Spleen (tissue), 11 donors: Measurements from ENCODE around the gene SFXN3. TPM values are rescaled to one million over a fixed set of nuclear protein-coding genes. Genes with fewer than 3 reads are reported as not detected.

Source experiments
- DNase-seq: peaks from one replicate; pipeline ENCODE4 v3.0.0-alpha.2; 2020
- H3K27ac ChIP-seq, 8 donors: fragments of 200-600 bp; sonication (generic) in 7 of 8; 1 replicate in 4 of 8; 2 replicates in 4 of 8; pipeline versions ENCODE4 v1.5.0 to v1.8.0; 2016 to 2021; ENCODE audit warnings: inconsistent platforms in 4 of 8, mild to moderate bottlenecking in 4 of 8, moderate library complexity in 1 of 8
- H3K27me3 ChIP-seq, 7 donors: fragments of 200-600 bp; sonication (generic) in 6 of 7; replicated peaks in 1 of 7; 1 replicate in 4 of 7; 2 replicates in 3 of 7; pipeline versions ENCODE4 v1.5.0 to v1.8.0; 2016 to 2021; ENCODE audit warnings: inconsistent platforms in 3 of 7, mild to moderate bottlenecking in 1 of 7
- H3K36me3 ChIP-seq, 6 donors: fragments of 200-600 bp; sonication (generic) in 5 of 6; 1 replicate in 4 of 6; 2 replicates in 2 of 6; pipeline versions ENCODE4 v1.5.0 to v1.8.0; 2016 to 2021; ENCODE audit warnings: inconsistent platforms in 2 of 6
- H3K4me1 ChIP-seq, 6 donors: fragments of 200-600 bp; sonication (generic) in 5 of 6; 1 replicate in 3 of 6; 2 replicates in 3 of 6; pipeline versions ENCODE4 v1.5.0 to v1.8.0; 2016 to 2021; ENCODE audit warnings: inconsistent platforms in 3 of 6
- H3K4me3 ChIP-seq, 8 donors: fragments of 200-600 bp; sonication (generic) in 7 of 8; 1 replicate in 4 of 8; 2 replicates in 4 of 8; pipeline versions ENCODE4 v1.5.0 to v1.8.0; 2016 to 2021; ENCODE audit warnings: inconsistent platforms in 4 of 8, mild to moderate bottlenecking in 4 of 8, moderate library complexity in 2 of 8
- H3K9me3 ChIP-seq, 8 donors: fragments of 200-600 bp; sonication (generic) in 7 of 8; 1 replicate in 4 of 8; 2 replicates in 4 of 8; pipeline versions ENCODE4 v1.5.0 to v1.8.0; 2016 to 2021; ENCODE audit warnings: inconsistent platforms in 4 of 8
- POLR2A ChIP-seq, 3 donors: fragments of 450-650 bp; IDR thresholded peaks; one replicate each; pipeline ENCODE4 v1.5.1; 2017; ENCODE audit warnings: antibody characterized with exemption in 3 of 3, mild to moderate bottlenecking in 1 of 3
- POLR2AphosphoS5 ChIP-seq, 3 donors: sonication (generic); formaldehyde crosslinking; IDR thresholded peaks; one replicate each; pipeline ENCODE4 v1.5.1; 2017; ENCODE audit warnings: antibody characterized with exemption in 3 of 3
- WGBS, 5 donors: extraction: QIAGEN DNeasy Blood & Tissue Kit in 3 of 5; methylation state at CpG; one replicate each; pipeline versions ENCODE4 v1.1.5 to v1.1.7; 2013 to 2018; 5-methylcytosine and 5-hydroxymethylcytosine counted together
- intact Hi-C: fragments of 100-400 bp; cut with DNase I; formaldehyde crosslinking; loops from one replicate; pipeline ENCODE4 v1.15.0; 2023; ENCODE audit warnings: low total_unique reads
- polyA plus RNA-seq, 3 donors: library from polyadenylated mRNA; stranded (reverse); fragments of 200-250 nt; gene quantifications; one replicate each; pipeline ENCODE4 v1.2.1, GENCODE V29; 2013
- total RNA-seq, 7 donors: library from RNA; depleted of rRNA in 3 of 7; stranded (reverse); fragments of >200 nt in 3 of 7; fragmentation: NEBNext Ultra II Directional in 4 of 7; extraction: Animal tissue kit (Norgen Biotek cat#: 25700) in 4 of 7; gene quantifications; one replicate each; pipeline versions ENCODE4 v1.1.0 to v1.2.1, GENCODE V29; 2016 to 2021
- TF ChIP-seq, protein P1 (sequence below), 11 experiments: fragments of 200-600 bp in 7 of 11; fragments of 450-650 bp in 4 of 11; sonication (generic) in 4 of 11; IDR thresholded peaks in 8 of 11; conservative IDR thresholded peaks in 3 of 11; 1 replicate in 7 of 11; 2 replicates in 4 of 11; pipeline versions ENCODE4 v1.4.0 to v1.8.0; 2016 to 2021; ENCODE audit warnings: antibody characterized with exemption in 11 of 11, inconsistent platforms in 4 of 11, mild to moderate bottlenecking in 1 of 11
- donor health status: healthy with polysubstance abuse.
- donor health status: DM: no; HTN: no; CAD: no; lungs with moderate emphysema.
- donor health status: DM: no; HTN: no; CAD: no.
- donor health status: Bipolar disorder and iron deficiency.
- donor health status: healthy.
- donor health status: DM: no; HTN: no; CAD: no.
- donor health status: DM: yes; HTN: yes; CAD: no.

Gene SFXN3
- total and polyA plus RNA-seq, 10 donors = 7.9 to 70.0 (median 38.5) TPM

DNA sequence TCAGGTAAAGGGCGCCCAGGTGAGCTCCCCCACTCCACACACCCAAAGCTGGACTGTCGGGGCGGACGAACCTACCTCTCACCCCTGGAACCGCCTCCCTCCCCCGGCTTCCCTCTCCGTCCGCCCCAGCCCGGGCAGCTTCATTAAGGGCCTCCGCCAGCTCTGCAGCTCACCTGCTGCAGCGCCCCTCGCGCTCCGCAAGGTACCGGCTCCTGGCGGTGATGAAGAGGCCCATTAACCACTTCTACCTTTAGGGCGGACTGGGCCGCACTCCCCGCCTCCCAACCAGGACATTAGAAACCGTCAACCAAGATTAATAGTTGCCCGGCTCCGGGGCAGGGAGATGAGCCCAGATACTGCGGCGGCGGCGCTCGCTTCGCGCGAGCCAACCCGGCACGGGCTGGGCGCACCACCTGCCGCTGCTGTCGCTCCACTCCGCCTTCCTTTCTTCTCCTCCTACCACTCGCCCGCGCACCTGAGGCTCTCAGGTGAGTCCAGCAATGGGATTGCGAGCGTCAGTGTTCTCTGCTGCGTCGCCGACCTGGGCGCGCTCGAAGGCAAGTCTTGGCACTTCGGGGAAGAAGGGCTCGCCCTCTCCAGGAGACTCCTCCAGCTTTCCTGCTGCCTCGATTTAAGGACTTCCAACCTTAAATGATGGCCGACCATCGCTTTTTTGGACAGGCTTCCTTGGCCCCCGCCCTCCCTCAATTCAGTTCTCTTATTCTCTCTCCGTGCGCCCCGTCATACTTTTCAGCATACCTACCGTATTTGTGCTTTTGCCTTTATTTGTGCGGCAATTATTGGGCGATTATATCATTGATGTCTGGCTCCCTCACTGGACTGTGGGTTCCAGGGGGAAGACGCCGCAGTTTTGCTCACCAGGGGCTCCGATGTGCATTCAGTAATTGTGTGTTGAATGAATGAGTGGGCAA, 17.2 kb downstream of the SFXN3 start:
- H3K4me3 ChIP-seq = no peak overlapping the region
- WGBS, 5 donors = 21 to 33% (median 25%) methylated on average over 58 to 62 of the region's 62 CpGs
- peaks cover 0 to 57% (median 38%) of the 10 kb centered on the region in 7 donors for H3K27me3 ChIP-seq
- H3K27ac ChIP-seq = no peak overlapping the region
- H3K9me3 ChIP-seq = no peaks in the 10 kb centered on the region
- H3K36me3 ChIP-seq = no peaks in the 10 kb centered on the region
- TF ChIP-seq POLR2AphosphoS5 (IDR thresholded peaks at IDR 0.05) (no peak), POLR2A (IDR thresholded peaks at IDR 0.05) (no peak)
- TF ChIP-seq, protein P1, sequence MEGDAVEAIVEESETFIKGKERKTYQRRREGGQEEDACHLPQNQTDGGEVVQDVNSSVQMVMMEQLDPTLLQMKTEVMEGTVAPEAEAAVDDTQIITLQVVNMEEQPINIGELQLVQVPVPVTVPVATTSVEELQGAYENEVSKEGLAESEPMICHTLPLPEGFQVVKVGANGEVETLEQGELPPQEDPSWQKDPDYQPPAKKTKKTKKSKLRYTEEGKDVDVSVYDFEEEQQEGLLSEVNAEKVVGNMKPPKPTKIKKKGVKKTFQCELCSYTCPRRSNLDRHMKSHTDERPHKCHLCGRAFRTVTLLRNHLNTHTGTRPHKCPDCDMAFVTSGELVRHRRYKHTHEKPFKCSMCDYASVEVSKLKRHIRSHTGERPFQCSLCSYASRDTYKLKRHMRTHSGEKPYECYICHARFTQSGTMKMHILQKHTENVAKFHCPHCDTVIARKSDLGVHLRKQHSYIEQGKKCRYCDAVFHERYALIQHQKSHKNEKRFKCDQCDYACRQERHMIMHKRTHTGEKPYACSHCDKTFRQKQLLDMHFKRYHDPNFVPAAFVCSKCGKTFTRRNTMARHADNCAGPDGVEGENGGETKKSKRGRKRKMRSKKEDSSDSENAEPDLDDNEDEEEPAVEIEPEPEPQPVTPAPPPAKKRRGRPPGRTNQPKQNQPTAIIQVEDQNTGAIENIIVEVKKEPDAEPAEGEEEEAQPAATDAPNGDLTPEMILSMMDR (IDR thresholded peaks at IDR 0.05 in 8 of 11, conservative IDR thresholded peaks at IDR 0.05 in 3 of 11) = no peak
- DNase-seq = peak; percentile 70
- peaks cover 10 to 35% (median 20%) of the 10 kb centered on the region in 6 donors for H3K4me1 ChIP-seq
- intact Hi-C loops = no loop called here

DNA sequence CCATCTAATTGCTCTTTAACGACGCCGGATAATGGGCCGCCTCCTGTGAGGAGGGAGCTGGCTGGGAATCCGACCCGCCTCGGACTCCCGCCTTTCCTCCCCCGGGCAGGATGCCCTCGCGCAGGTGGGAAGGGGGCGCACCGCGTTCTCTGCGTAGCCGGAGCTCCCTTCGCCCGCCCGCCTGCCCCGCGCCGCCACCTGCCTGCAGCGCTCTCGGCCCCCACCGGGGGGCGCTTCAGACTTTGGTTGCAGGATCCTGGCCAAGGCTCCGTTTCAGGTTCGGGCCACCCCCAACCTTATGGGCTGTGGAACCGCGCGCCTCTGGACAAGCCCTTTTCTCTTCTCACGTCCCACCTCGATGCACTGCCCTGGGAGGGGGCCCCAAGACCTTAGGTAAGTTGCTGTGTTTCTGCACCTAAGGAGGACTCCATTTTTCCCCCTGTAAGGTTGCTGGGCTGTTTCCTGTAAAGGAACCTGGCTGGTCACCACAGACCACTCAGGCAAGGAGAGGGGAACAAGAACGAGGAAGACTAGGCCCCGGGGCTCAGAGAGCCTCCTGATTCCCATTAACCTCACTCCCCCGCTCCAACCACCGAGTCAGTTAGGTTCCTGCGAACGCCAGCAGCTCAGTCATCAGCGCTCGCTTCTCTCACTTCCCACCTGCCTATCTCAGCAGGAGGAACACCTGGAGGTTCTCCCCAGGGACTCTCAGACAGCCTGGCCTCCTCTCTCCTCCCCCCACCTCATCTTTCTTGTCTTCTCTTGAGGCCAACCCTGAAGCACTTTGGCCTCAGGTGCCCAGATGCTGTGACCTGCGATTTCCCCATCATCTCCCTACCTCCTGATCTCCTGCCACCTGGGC, 19.4 kb downstream of the SFXN3 start:
- Histone ChIP-seq H3K9me3 (no peaks in the 10 kb centered on the region), H3K27me3 (peaks cover 0 to 57% (median 38%) of the 10 kb centered on the region in 7 donors), H3K36me3 (no peaks in the 10 kb centered on the region), H3K27ac (no peak overlapping the region), H3K4me3 (peak overlapping the region in 4 of 8 donors; percentile 3 to 50 (median 14)), H3K4me1 (peaks cover 6 to 29% (median 15%) of the 10 kb centered on the region in 6 donors)
- 13 to 16% (median 14%) methylated on average over 32 to 42 of the region's 42 CpGs for WGBS, 5 donors
- TF ChIP-seq, protein P1 (IDR thresholded peaks at IDR 0.05 in 8 of 11, conservative IDR thresholded peaks at IDR 0.05 in 3 of 11) = peak; percentile 60 to 97 (median 90)
- TF ChIP-seq POLR2AphosphoS5 (IDR thresholded peaks at IDR 0.05) = peak in 2 of 3 donors; percentile 18 to 23
- TF ChIP-seq POLR2A (IDR thresholded peaks at IDR 0.05) = no peak
- DNase-seq = peak; percentile 92
- intact Hi-C loops = no loop called here

DNA sequence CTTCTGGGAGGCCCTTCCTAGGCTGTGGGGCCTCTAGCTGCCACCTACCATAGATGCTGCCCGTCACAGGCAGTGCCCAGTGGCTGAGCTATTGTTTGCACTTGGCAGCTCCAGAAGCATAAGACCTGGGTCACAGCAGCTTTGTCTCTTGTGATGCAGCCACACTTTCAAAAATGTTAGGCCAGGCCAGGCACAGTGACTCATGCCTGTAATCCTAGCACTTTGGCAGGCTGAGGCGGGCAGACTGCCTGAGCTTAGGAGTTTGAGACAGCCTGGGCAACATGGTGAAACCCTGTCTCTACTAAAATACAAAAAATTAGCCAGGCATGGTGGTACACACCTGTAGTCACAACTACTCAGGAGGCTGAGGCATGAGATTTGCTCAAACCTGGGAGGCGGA, 21.3 kb downstream of the SFXN3 start:
- peak; percentile 28 for DNase-seq
- TF ChIP-seq POLR2A (IDR thresholded peaks at IDR 0.05) = no peak
- TF ChIP-seq POLR2AphosphoS5 (IDR thresholded peaks at IDR 0.05) = no peak
- TF ChIP-seq, protein P1 (IDR thresholded peaks at IDR 0.05 in 8 of 11, conservative IDR thresholded peaks at IDR 0.05 in 3 of 11) = no peak
- Histone ChIP-seq H3K4me3 (no peak overlapping the region), H3K27ac (no peak overlapping the region), H3K9me3 (no peaks in the 10 kb centered on the region), H3K36me3 (no peaks in the 10 kb centered on the region), H3K27me3 (peaks cover 0 to 44% (median 36%) of the 10 kb centered on the region in 7 donors), H3K4me1 (peaks cover 6 to 29% (median 15%) of the 10 kb centered on the region in 6 donors)
- intact Hi-C loops = no loop called here
- WGBS, 5 donors = 89 to 97% (median 96%) methylated on average over 2 to 3 of the region's 3 CpGs
